Measurements from ENCODE around the gene NIP7. TPM values are rescaled to one million over a fixed set of nuclear protein-coding genes. Genes with fewer than 3 reads are reported as not detected.

The NIP7 gene
- polyA plus RNA-seq, 10 donors = 18.4 to 29.5 (median 23.4) TPM

- no peak for DNase-seq
Observed at GRCh38 chr16:69316595-69317034, 23.0 kb upstream of the NIP7 start.

GRCh38 chr16:69318177-69318910 is 21.2 kb upstream of the NIP7 start:
- DNase-seq = no peak

- DNase-seq = no peak
Observed at GRCh38 chr16:69318911-69319289, 20.7 kb upstream of the NIP7 start.

GRCh38 chr16:69319381-69319780 is 20.2 kb upstream of the NIP7 start:
- DNase-seq = no peak

GRCh38 chr16:69319826-69320739 is 19.5 kb upstream of the NIP7 start:
- DNase-seq = no peak

GRCh38 chr16:69320740-69321073 is 18.9 kb upstream of the NIP7 start:
- DNase-seq = no peak

GRCh38 chr16:69321080-69321479 is 18.5 kb upstream of the NIP7 start:
- DNase-seq = no peak

- DNase-seq = no peak
Observed at GRCh38 chr16:69322343-69322742, 17.2 kb upstream of the NIP7 start.

GRCh38 chr16:69323415-69323814 is 16.2 kb upstream of the NIP7 start:
- no peak for DNase-seq

GRCh38 chr16:69324013-69324531 is 15.5 kb upstream of the NIP7 start:
- peak in 1 of 3 donors; percentile 35 for DNase-seq

- DNase-seq = no peak
Observed at GRCh38 chr16:69324585-69325253, 14.9 kb upstream of the NIP7 start.

- no peak for DNase-seq
Observed at GRCh38 chr16:69325784-69326171, 13.8 kb upstream of the NIP7 start.

GRCh38 chr16:69326172-69326873 is 13.2 kb upstream of the NIP7 start:
- no peak for DNase-seq

- DNase-seq = no peak
Observed at GRCh38 chr16:69327585-69328310, 11.8 kb upstream of the NIP7 start.

GRCh38 chr16:69328854-69329316 is 10.7 kb upstream of the NIP7 start:
- DNase-seq = no peak

- DNase-seq = no peak
Observed at GRCh38 chr16:69329369-69330285, 9.9 kb upstream of the NIP7 start.

GRCh38 chr16:69330286-69331109 is 9.1 kb upstream of the NIP7 start, which contains the start of gene PDF:
TSS of gene PDF (minus strand) at chr16:69330588. CDS start at chr16:69330570, 18 bp downstream.
- DNase-seq = peak; percentile 93 to 98 (median 95)

- DNase-seq = no peak
Observed at GRCh38 chr16:69334696-69335095, 4.9 kb upstream of the NIP7 start.

Measured in muscle of back (tissue), 11 donors.